HG03558 (cell line): ENCODE results near the gene DOCK2.

Source experiments
- ATAC-seq: cut with Tn5 transposase; IDR thresholded peaks from one replicate; pipeline ENCODE4 v1.9.1; 2021; ENCODE audit warnings: moderate number of reproducible peaks; ENCODE audit not compliant: unreplicated experiment; ENCODE audit errors: extremely low read depth

DOCK2 gene

DNA sequence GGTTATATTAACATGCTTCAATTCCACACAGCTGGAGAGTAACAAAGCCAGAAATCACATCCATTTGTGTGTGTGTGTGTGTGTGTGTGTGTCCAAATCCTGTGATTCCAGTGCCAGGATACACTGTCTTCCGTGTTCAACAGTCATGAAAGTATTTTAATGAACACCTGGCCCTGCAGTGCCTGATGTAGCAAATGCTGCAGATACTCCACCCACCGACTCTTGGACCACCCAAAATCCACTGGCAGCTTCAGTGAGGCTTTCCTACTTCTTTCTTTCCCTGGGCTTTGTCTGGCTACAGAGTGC lies 356.4 kb downstream of the DOCK2 start:
- no peak for ATAC-seq

DNA sequence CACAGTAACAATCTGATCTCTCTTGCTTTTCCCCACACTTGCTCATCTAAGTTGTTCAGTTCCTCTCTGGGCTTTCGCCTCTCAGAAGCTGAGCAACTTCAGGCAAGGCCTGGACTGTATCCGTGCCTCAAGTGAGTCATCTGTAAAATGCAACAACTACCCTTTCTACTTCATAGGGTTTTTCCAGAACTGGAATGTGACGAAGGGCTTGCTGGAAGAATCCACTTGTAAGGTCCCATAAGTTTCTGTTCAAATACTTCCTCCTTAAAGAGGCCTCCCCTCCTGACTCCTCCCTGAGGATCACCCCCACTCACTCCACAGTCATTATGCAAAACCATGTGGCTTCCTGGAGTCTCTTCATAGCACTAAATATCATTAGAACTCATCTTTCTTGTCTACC lies 360.7 kb downstream of the DOCK2 start:
- no peak for ATAC-seq

DNA sequence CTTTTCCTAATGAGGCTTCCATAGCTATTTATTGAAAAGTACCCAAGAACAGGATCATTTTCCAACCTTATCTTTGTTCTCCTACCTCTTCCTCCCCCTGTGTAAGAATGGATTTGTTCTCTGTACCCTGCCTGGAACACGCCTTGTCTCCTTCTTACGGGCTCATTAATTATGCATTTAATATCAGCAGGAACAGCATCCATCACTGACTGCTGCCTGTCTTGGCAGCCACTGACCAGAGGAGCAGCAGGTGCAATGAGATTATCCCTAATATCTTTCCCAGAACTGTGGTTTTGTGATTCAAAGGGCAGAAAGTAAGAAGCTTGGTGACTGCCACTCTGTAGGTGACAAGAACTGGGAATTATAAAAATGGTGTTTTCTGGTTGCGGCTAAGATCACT lies 362.5 kb downstream of the DOCK2 start:
- no peak for ATAC-seq

DNA sequence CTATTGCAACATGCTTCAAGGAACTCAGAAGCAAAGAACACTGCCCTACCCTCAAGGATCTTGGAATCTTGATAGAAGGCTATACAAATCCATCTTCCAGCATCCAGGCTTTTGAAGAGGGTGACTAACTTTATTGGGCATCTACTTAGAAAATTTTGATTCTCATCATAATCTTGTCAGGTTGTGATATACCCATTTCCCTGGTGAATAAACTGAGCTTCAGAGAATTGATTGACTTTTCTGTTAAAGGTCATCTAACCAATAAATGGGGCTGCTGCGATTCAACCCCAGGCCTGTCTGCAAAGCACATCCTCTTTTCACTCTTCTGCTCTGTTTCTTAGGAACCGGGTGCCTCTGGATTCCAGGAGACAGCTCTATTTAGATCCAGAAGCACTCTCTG lies 363.1 kb downstream of the DOCK2 start:
- ATAC-seq: no peak

DNA sequence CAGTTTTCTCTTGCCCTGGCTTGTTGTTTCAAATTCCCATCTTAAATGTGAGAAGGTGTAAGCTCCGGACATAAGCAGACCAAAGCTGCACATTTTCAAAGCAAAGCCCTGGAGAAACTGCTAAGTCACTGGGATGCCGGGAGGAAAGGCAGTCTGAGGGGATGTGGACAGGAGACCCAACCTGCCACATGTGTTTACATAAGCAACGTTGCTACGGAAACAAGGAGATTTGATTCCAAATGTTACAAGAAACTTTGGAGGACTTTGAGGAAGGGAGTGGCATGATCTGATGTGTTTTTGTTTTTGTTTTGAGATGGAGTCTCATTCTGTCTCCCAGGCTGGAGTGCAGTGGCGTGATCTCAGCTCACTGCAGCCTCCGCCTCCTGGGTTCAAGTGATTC lies 368.9 kb downstream of the DOCK2 start:
- ATAC-seq: no peak

DNA sequence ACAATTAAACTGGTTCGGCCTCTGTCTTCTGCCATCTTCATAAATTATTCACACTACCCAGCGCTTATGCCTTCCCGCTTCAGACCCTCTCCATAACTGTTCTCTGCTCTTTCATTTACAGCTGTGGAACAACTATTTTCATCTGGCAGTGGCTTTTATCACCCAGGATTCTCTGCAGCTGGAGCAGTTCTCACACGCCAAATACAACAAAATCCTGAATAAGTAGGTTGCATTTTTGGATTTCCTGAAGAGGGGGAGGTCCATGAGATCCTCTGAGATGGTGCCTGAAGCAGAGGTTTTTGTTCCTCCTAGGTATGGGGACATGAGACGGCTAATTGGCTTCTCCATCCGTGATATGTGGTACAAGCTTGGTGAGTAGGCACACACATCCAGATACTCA lies 371.3 kb downstream of the DOCK2 start:
- ATAC-seq: no peak

DNA sequence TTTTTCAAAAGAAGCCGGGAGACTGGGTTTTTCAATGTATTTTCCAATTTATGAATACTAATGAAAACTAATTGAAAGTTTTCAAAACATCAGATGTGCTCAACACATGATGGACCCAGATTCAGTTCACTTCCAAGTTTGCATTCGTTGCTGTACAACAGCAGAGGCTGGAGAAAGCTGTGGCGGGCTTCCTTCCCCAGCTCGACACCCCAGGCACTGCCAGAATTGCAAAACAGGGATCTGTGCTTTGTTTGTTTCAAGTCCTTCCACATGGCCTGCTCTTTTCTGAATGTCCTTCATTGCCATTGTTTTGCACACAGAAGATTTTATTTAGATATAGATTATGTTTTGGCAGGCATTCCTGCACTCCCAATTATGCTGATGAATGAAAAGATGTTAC lies 373.5 kb downstream of the DOCK2 start:
- ATAC-seq: no peak

DNA sequence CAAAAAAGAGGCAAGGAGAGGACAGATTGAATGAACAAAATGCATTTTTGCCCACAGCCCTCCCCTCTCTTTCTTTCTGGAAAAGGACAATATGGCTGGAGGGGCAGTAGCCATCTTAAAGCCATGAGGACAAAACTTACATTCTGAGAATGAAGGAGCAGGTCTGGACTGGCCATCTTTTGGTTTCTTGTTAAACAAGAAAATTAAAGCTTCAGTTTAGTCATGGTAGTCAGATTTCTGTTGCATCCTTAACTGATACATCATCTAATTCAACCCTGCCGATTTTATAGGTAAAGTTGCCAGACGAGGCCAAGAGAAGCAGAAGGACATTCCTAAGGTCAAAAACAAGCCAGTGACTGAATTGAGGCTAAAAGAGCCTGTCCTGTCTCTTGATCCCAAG lies 374.7 kb downstream of the DOCK2 start:
- ATAC-seq: no peak

DNA sequence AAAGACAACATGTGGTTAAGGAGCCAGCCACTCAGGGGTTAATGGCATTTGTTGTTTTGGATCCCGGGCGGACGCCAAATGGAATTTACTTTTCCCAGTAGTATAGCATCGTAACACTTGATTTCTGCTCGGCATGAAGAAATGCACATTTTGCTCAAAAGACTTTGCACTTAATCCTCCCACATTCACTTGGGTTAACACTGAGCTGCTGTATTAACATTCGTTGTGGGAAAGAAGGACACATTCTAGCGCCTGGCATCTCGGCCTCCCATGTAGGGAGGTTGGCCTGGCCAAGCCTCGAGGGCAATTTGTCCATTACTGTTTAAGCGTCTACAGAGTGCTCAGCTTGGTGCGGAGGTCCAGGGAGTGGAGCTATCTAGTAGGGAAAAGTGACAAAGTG lies 375.5 kb downstream of the DOCK2 start:
- ATAC-seq: no peak

DNA sequence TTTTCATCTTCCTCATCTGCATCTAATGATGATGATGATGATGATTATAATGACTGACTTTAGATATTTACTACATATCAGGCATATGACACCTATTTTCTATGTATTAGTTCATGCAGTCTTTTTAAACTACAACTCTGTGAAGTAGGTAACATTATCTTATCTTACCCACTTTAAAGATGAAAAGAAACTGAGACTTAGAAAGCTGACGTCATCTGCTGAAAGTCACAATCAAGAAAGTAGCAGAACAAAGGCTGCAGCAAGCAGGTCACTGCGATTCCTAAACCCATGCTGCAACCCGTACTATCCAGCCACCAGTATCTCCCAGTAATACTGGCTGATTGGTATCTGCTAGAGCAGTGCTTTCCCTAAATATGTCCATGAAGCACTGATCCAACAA lies 383.3 kb downstream of the DOCK2 start:
- no peak for ATAC-seq

DNA sequence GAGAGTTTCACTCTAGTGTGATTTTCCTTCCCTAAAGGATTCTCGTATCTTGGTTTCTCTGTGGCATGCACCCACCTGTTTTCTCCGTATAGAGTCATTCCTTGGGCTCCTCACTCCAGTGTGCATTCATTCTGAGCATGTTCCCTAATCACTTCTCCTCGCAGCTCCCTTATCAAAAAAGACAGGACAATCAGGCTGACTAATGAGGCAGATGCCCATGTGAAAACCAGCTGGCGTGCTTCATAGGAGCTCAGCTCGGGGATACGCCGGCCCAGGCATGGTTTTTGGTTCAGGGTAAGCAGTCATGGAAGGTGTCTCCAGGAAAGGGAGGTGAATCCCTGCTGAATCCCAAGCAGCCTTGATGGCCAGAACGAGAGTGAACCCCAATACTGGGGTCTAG lies 384.4 kb downstream of the DOCK2 start:
- ATAC-seq: no peak

DNA sequence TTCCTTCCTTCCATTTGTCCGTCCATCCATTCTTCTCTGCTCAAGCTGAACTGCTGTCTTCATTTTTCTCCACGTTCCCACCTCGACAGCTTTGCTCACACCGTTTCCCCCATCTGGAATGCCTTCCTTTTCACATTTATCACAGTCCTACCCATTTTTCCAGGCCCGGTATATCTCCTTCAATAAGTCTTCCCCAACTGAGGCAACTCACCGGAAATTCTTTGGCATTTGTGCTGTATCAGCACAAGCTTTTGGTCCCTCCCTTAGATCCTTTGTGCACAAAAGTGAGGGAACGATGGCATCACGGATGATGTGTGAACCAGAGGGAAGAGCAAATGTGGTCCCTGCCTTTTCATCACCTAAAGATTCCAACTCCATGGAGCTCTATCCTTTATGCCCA lies 388.8 kb downstream of the DOCK2 start:
- no peak for ATAC-seq

DNA sequence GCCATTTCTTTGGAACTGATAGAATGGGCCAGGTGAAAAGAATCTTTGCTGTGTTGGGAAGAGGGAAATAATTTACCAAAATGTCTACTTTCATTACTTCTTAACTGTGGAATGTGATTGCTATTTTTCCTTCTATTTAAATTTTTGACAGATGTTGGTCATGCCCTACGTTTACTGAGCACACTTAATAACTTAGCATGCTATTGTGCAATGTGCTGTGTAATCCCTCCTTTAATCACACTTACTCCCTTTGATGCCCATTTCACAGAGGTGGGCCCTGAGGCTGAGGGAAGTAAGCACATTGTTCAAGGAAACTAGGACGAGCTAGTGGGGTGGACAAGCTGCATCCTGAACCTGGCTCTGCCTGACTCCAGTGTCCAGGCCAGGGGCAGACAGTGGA lies 391.0 kb downstream of the DOCK2 start:
- no peak for ATAC-seq

DNA sequence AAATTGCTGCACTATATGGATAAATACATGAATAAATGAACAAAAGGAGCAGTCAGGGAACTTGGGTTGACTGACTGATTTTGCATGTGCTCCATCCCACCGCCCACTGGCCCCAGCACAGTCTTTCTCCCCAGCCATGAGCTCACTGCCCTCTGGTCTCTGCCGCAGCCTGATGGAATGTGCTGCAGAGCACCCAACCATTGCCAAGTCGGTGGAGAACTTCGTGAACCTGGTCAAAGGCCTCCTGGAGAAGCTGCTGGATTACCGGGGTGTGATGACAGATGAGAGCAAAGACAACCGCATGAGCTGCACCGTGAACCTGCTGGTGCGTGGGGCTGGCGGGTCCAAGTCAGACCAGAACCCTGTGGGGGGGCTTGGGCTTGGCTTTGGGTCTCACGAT lies 397.2 kb downstream of the DOCK2 start:
- ATAC-seq: no peak

DNA sequence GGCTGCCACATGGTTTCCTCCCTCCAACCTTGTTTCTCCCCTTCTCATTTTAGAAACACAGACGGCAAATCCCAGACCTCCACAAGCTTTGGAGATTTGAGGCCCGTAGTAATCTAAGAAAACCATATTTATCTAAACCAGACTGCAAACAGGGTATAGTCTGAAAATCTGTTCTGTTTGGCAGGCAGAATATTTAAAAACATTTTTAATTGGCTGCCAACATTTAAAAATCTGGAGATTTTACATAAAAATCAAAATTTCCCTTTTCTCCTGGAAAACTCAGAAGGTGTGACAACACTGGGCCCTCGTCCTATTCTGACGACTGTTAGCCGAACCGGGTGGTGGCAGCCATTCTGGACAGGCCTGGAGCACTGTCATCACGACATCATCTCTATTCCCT lies 401.2 kb downstream of the DOCK2 start:
- ATAC-seq: no peak

DNA sequence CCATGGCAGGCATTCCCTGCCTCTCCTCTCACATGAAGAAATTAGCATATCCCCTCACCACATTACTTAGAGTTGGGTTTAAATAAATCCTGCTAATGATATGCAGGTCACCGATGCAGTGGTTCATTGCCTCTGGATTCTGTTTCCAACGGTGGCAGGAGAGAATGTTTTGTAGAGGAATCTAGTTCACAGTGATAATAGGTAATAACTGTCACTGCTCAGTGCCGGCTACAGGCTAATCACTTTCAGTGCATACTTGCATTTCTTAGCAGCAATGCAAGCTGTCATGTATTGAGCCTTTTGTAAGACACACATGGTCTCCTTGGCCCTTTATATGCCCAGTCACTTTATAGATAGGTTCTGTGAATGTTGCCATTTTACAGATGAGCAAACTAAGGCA lies 402.8 kb downstream of the DOCK2 start:
- no peak for ATAC-seq

DNA sequence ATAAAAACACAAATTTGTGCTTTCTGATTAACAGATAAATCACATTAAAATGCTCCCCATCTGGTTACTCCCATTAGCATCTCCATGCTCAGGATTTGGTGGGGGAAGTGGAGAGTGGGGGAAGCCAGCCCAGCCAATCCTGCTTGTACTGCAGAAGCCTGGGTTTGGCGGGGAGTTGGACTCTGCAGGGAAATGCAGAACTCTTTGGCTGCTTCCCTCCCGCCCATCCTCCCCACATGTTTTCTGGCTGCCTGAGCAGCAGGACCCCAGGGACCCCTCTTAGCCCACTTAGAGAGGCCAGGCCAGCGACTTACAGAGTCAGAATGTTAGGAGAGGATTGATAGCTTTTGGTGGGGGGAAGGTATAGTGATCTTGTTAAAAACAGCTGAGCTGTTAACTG lies 409.2 kb downstream of the DOCK2 start:
- ATAC-seq: no peak

DNA sequence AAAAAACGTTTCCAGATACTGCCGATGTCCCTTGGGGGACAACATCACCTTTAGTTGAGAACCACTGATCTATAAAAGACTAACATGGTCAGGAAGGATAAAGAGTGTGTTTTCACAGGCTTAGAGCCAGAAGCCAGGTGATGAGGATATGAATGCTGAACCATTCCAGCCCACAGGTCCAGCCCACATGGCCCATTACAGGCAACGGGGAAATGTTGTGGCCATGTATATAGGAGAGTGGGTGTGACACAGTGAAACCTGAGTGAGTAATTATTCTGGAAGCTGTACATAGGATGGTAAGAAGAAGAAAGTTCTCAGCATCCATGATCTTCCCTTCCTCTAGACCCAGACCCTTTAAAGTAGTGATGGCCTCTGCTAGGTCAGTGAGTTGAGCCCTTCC lies 412.6 kb downstream of the DOCK2 start:
- ATAC-seq: no peak

DNA sequence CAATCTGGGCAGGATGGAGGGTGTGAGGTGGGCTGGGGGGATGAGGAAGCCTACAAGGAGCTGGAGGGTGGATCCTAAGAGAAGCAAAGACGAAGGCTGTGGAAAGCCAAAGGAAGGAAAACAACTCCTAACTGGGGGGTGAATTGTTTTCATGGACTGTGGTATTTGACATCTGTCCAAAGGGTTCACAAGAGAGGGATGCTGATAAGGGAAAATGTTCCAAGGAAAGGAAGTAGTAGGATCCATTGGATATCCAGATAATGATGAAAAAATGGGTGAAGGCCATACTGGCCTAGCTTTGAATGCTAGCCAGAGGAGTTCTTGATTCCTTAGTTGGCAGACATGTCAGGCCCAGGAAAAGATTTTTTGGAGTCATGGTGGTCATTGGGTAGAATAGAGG lies 416.8 kb downstream of the DOCK2 start:
- no peak for ATAC-seq

DNA sequence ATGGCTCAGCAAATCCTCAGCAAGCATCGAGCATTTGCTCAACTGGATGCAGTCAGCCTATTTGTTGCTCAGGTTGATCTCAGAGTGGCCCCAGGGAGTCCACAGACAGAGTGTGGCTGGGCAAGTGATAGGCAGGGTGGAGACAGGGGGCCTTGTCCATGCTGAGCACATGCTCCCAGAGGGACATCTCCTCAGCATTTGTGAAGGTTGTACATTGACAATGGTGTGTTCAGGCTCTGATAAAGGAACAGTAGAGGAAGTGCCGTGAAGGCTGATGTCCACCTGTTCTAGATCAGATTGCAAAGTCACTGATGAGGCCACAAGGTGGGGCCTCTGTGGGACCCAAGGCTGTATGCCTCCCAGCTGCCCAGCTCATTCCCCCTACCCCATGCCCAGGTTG lies 418.5 kb downstream of the DOCK2 start:
- ATAC-seq: no peak

DNA sequence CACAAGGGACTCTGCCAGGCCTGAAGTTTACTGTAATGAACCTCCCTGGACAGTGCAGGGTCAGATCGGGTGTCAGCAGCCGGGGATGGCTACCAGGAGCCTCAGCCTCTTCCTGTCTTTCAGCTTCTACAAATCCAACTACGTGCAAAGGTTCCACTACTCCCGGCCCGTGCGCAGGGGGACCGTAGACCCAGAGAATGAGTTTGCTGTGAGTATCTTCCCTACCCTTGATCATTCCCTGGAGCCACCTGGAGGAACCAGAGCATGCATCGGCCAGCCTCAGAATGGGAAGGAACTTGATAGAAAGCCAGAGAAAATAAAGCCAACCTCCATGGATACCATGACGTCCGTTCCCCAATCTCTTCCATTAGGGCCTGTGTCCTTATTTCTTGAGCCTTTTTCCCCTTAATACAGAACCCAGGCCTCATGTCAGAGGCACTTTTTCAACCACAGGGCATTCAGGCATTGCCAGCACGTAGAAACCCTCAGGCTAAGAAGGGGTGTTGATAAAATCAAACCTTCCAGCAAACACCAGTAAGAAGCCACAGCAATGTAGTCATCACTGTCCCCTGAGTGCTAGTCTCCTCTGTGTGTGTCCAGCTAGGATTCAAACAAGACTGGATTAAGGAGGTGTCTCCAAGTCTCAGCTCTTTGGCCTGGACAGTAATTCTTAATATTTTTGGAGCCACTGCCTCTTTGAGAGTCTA lies 419.6 kb downstream of the DOCK2 start:
- no peak for ATAC-seq

DNA sequence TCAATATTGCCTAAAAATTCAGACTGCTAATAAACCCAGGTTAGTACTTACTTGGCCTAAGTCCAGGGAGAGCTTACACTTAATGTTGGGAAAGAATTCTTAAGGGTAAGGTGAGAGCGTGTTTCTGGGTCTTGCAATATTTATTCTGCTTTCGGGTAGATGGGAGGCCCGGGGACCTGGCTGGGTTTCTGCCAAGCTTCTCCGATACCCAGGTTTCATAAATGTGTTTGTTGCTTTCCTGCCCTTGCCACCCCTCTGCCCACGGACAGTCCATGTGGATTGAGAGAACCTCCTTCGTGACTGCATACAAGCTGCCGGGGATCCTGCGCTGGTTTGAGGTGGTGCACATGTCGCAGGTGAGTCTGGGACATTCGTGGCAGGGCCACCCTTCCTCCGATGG lies 420.2 kb downstream of the DOCK2 start:
- ATAC-seq: no peak

DNA sequence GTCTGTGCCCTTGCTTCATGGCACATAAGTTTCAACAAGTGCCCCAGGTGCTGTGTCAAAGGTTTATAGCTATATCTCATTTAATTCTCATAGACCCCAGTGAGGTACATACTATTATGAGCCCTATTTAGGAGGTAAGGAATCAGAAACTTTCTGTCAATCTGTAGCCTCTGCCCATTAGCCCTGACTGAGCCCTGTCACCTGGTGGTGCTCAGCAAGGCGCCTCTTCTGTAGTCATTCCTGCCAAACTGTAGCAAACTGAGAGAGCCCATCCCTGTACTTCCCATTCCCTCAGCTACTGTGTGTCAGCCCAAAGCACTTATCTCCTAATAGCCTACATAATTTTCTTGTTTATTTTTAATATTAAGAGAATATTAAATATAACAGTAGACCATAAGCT lies 422.1 kb downstream of the DOCK2 start:
- ATAC-seq: no peak
